RKO (cell line): ENCODE data around the gene C18orf32.
A peak's percentile ranks its signal among the peaks of the same experiment; 100 is the strongest.
"Not testable (repeated sequence)": the region's sequence is repeated elsewhere in the genome, so short reads cannot be mapped to it uniquely, and the experiment has no call there.

ENCODE experiments used
- DNase-seq: peaks from one replicate; pipeline ENCODE4 v3.0.0-alpha.2; 2016; ENCODE audit warnings: low spot score

The C18orf32 gene

GRCh38 chr18:49486953-49487710 is at the start of gene C18orf32:
C18orf32 (minus strand) TSS chr18:49487234; CDS start chr18:49483748, 3,486 bp downstream.
- peak; percentile 94 for DNase-seq

DNA sequence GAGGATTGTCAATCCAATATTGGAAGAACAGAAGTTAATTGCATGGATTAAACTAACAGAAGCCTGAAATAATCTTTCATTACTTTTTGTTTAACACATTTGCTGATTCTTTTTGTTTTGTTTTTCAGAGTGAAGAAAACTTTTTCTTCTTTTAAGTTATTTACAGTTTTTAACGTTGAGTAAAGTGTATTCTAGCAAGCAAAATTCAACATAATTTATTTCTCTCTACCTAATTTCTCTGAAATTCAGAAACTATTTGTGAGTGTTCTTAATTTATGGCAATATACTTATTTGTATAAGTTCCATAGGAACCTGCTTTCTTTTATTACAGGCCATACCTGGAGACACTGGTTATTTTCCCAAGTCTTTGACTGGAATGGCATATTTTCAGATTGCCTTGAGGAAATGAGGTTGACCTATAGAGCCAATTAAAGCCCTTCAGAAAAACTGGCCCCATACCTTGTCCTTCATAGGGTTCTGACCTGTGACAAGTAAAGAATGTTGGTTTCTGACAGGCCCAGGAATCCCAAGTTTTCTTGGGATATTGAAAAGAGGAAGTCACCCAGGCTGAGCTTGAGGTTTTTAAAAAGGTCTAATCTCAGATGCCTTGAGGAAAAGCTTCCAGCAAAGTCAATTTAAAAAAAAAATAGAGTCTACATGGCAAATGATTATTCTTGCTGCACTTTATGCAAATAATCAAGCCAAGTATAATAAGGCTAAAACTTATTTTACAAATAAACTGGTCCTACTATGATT is 48.0 kb upstream of the C18orf32 start:
- DNase-seq: no peak

DNA sequence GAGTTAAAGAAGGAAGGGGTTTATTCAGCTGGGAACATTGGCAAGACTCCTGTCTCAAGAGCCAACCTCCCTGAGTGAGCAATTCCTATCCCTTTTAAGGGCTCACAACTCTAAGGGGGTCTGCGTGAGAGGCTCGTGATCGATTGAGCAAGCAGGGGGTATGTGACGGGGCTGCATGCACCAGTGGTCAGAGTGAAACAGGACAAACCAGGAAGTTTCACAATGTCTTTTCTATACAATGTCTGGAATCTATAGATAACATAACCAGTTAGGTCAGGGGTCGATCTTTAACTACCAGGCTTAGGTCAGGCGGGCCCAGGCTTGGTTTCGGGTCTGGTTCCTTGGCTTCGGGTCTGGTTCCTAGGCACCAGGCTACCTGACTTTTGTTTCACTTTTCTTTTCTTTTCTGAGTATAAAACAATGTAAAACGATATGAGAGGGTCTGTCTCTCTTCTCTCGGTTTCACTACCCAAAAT is 44.7 kb upstream of the C18orf32 start:
- DNase-seq: no peak

DNA sequence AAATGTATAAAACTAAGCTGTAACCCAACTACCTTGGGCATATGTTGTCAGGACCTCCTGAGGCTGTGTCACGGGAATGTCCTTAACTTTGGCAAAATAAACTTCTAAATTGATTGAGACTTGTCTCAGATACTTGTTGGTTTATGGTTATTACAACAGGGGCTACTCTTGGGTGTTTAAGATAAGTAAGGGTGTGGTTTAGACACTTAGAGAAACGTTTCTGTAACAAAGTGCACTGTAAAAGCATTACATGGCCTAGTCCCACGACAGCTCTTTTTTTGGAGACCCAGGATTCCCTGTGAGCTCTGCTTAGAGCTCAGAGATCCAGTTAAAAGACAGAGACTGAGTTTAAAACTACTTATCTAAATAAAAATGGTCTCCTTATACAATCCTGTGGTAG is 42.6 kb upstream of the C18orf32 start:
- DNase-seq: no peak

DNA sequence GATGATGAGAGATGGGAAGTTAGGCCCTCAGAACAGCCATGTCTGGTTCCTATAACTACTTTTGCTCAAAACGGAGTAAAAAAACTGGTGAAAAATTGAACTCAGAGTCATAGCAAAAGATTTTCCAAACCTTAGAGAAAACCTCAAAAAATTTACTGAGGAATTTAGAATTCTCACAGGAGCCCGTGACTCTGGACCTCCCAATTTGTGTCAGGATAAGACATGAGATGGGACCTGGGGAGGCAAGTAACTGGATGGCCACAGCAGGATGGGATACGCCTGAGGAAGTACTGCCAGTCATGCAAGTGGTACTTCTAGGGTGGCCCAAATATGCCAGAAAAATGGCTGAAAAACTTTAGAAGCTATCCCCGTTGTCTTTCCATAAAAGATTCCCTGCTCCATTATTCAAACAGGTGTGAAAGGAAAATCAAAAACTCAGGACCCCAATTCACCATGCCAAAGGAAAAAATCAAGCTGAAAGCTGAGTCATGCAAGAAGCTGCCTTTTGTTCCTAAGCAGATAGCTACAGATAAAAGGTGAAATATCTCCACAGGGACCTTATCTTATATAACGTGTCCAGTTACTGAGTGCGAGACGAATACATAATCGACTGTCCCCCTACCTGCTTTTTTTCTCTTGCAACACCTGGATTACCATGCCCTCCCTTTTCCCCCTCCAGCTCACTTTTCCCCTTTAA is 40.7 kb upstream of the C18orf32 start:
- no peak for DNase-seq

GRCh38 chr18:49525981-49526380 is 38.9 kb upstream of the C18orf32 start:
- DNase-seq: no peak

- DNase-seq: no peak
These were observed 37.9 kb upstream of the C18orf32 start for GRCh38 chr18:49524951-49525350.

DNA sequence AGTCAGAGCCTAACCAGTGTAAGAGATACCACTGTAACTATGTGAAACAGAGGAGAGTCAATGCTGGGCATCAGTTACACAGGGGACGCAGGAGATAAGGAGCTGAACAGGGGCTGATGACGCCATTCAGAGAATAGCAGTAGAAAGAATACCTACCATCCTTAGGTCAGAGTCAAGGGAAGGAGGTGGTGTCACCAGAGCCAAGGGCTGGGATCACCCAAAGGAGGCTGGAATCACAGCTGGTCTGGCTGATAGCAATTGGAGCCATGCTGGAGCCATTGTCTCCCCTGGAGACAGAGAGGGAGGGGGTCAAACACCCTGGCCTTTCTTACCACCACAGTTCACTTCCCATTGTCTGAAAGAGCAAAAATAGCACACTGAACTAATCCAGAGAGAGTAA is 37.3 kb upstream of the C18orf32 start:
- DNase-seq: no peak

DNA sequence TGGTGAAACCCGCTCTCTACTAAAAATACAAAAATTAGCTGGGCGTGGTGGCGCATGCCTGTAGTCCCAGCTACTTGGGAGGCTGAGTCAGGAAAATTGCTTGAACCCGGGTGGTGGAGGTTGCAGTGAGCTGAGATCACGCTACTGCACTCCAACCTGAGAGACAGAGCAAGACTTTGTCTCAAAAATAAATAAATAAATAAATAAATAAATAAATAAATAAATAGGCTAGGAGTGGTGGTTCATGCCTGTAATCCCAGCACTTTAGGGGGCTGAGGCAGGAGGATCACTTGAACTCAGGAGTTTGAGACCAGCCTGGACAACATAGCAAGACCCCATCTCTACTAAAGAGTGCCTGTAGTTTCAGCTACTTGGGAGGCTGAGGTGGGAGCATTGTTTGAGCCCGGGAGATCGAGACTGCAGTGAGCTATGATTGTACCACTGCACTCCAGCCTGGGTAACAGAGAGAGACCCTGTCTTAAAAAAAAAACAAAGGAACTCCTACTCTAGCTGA is 36.6 kb upstream of the C18orf32 start:
- DNase-seq: not testable (repeated sequence)

GRCh38 chr18:49521216-49521835 is 34.3 kb upstream of the C18orf32 start:
- DNase-seq: no peak

GRCh38 chr18:49520661-49521145 is 33.7 kb upstream of the C18orf32 start:
- DNase-seq: no peak

DNA sequence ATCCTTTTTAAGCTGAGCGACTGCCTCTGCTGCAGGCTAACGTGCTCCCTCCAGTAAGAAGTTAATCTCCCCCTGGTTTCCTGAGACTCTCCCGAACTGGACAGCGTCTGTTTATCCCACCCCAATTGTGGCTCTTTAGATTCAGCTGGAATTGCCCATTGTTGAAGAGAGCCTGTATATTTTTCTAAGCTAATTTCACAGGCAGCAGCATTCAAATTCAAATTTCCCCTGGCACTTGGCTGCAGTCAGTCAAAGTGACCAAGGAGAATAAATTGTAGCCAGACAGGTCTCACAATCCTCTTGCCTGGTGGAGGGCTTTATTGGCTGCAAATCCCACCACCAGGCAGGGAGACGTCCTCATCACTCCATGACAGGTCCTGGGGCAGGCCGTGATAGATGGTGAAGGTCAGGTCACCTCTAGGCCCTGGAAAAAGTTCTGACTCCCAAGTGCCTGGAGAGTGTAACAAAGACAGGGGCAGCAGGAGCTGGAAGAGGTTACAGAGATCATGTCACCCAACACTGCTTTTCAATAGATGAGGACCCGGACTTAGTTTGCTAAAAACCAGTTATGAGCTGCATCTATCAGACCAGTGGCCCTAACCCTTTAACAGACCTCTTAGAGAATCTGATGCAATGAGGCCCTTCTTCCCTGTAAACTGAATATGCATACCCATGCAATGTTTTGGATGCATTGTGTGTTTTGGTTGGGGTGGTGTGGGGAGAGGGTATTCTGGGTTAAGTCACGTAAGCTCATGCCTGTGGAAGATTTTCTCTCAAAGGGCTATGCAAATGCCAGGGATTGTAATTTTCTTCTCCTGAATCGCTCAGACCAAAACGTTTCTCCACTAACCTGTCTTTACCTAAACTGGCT is 32.3 kb upstream of the C18orf32 start:
- no peak for DNase-seq

DNA sequence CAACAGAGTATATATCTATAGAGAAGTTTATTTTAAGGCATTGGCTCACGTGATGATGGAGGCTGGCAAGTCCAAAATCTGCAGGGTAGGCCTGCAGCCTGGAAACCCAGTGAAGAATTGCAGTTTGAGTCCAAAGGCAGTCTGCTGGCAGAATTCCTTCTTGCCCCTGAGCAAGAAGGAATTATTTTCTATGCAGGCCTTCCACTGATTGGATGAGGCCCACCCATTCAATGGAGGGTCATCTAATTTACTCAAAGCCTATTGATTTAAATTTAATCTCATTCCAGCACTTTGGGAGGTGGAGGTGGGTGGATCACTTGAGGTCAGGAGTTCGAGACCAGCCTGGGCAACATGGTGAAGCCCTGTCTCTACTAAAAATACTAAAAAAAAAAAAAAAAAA is 30.4 kb upstream of the C18orf32 start:
- DNase-seq: no peak

DNA sequence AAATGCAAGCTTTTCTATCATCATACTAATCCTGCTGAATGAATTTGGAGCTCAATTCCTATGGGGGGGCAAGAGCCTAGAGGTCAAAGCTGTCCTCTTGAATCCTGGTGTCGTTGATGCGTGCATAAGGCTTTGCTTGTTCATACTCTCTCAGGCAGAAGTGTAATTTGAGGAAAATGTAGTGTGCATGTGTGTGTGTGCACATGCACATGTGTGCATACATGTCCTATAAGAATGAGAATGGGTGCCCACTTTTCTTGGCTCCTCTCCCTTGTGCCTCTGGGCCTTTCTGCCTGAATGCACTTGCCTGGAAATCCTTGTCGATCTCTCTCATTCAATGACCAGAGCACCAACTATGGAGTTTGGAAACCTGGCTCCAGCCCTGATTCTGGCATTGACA is 28.5 kb upstream of the C18orf32 start:
- DNase-seq: no peak

DNA sequence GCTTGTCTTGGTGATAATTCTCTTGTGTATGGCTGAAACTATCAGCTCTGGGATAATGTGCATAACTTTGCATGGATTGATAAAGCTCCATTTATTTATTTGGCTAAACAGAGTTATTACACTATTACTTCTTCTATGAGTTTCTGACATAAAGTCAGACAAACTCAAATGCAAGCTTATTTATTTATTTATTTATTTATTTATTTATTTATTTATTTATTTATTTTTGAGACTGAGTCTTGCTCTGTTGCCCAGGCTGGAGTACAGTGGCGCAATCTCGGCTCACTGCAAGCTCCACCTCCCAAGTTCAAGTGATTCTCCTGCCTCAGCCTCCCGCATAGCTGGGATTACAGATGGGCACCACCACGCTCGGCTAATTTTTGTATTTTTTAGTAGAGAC is 28.0 kb upstream of the C18orf32 start:
- DNase-seq: not testable (repeated sequence)

- no peak for DNase-seq
These were observed 27.5 kb upstream of the C18orf32 start for GRCh38 chr18:49514577-49514976.

DNA sequence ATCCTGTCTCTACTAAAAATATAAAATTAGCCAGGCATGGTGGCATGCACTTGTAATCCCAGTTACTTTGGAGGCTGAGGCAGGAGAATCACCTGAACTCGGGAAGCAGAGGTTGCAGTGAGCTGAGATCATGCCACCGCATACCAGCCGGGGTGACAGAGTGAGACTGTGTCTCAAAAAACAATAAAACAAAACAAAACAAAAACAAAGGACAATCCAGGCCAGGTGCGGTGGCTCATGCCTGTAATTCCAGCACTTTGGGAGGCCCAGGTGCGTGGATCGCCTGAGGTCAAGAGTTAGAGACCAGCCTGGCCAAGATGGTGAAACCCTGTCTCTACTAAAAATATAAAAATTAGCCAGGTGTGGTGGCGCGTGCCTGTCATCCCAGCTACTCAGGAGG is 25.8 kb upstream of the C18orf32 start:
- not testable (repeated sequence) for DNase-seq

DNA sequence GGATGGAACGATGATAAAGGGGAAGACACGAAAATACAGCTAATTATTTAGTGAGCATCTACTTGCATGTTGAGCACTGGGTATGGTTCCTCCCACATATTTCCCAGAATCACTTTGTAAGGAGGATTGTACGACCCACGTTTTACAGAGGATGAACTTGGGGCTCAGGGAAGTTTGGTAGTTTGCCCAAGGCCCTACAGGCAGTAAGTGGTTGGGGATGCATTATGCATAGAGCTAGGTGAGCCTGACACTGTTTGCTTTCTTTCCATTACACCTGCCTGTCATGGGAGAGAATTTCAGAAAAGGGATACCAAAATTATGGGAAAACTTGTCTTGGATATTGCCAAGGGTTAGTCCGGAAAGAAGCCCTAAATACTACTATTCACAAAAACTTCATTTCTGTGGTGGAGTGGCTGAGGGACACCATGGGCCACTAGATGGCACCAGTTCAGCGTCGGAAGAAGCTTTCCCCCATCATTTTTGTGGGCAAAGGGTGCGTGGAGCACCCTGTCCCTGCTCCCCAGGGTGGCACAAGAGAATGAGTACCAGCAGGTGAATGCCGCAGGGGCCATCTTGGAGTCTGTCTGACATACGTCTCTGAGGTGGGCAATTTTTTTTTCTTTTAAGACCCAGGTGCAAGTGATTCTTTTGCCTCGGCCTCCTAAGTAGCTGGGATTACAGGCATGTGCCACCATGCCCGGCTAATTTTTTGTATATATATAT is 23.5 kb upstream of the C18orf32 start:
- peak; percentile 64 for DNase-seq

- DNase-seq: not testable (repeated sequence)
These were observed 19.4 kb upstream of the C18orf32 start for GRCh38 chr18:49506438-49506837.

GRCh38 chr18:49503931-49504330 is 16.9 kb upstream of the C18orf32 start:
- DNase-seq: no peak
